GM23338 (cell line): ENCODE data around the gene SLC37A2. TPM values are rescaled to one million over a fixed set of nuclear protein-coding genes. Genes with fewer than 3 reads are reported as not detected.

ENCODE experiments used
- ATAC-seq: fragments of 200-7000 bp; cut with Tn5 transposase; 3 replicates; pipeline ENCODE4 v1.9.1; 2020
- DNase-seq: peaks from one replicate; pipeline ENCODE4 v3.0.0-alpha.2; 2015; ENCODE audit warnings: low spot score
- H2AFZ ChIP-seq: fragments of 200-600 bp; sonication (generic); 2 replicates; pipeline ENCODE4 v1.8.0; 2016; ENCODE audit warnings: antibody characterized with exemption, mild to moderate bottlenecking, moderate library complexity
- H3F3A ChIP-seq: fragments of 200-600 bp; sonication (generic); replicated peaks from 2 replicates; pipeline ENCODE4 v1.8.0; 2017; ENCODE audit warnings: antibody characterized with exemption, mixed run types, low read depth
- H3K27ac ChIP-seq: fragments of 200-600 bp; sonication (generic); 2 replicates; pipeline ENCODE4 v1.6.1; 2016; ENCODE audit warnings: low read depth
- H3K27me3 ChIP-seq: fragments of 200-600 bp; sonication (generic); 2 replicates; pipeline ENCODE4 v1.8.0; 2016; ENCODE audit warnings: mild to moderate bottlenecking, mixed run types, moderate library complexity; ENCODE audit not compliant: insufficient read depth
- H3K36me3 ChIP-seq: fragments of 200-600 bp; sonication (generic); 2 replicates; pipeline ENCODE4 v1.8.0; 2016; ENCODE audit warnings: mild to moderate bottlenecking; ENCODE audit not compliant: insufficient read depth
- H3K4me1 ChIP-seq: fragments of 200-600 bp; sonication (generic); 2 replicates; pipeline ENCODE4 v1.8.0; 2016; ENCODE audit warnings: mild to moderate bottlenecking, moderate library complexity; ENCODE audit not compliant: insufficient read depth
- H3K4me2 ChIP-seq: fragments of 200-600 bp; sonication (generic); 2 replicates; pipeline ENCODE4 v1.7.1; 2017; ENCODE audit warnings: mixed run types
- H3K4me3 ChIP-seq: fragments of 200-600 bp; sonication (generic); 2 replicates; pipeline ENCODE4 v1.6.1; 2016; ENCODE audit warnings: mixed run types
- H3K79me2 ChIP-seq: fragments of 200-600 bp; sonication (generic); replicated peaks from 2 replicates; pipeline ENCODE4 v1.8.0; 2017; ENCODE audit warnings: mild to moderate bottlenecking; ENCODE audit not compliant: insufficient read depth
- H3K9me2 ChIP-seq: fragments of 200-600 bp; sonication (generic); 2 replicates; pipeline ENCODE4 v1.8.0; 2017; ENCODE audit not compliant: insufficient read depth
- H4K20me1 ChIP-seq: fragments of 200-600 bp; sonication (generic); replicated peaks from 2 replicates; pipeline ENCODE4 v1.8.0; 2017; ENCODE audit warnings: mild to moderate bottlenecking; ENCODE audit not compliant: insufficient read depth
- H3K27ac Mint-ChIP-seq: 2 replicates; pipeline ENCODE4 v1.8.0; 2020; ENCODE audit warnings: inconsistent platforms, mild to moderate bottlenecking, moderate library complexity, mixed read lengths
- H3K27me3 Mint-ChIP-seq: 3 replicates; pipeline ENCODE4 v1.8.0; 2022; ENCODE audit warnings: low read depth, mild to moderate bottlenecking, moderate library complexity, mixed read lengths, inconsistent platforms; ENCODE audit not compliant: insufficient read depth, poor library complexity
- H3K36me3 Mint-ChIP-seq: 3 replicates; pipeline ENCODE4 v1.8.0; 2021; ENCODE audit warnings: low read depth, mild to moderate bottlenecking, inconsistent platforms, moderate library complexity, mixed read lengths
- H3K4me1 Mint-ChIP-seq: 3 replicates; pipeline ENCODE4 v1.8.0; 2020; ENCODE audit warnings: mild to moderate bottlenecking, inconsistent platforms, mixed read lengths
- H3K4me3 Mint-ChIP-seq: 3 replicates; pipeline ENCODE4 v1.8.0; 2021; ENCODE audit warnings: moderate library complexity, mild to moderate bottlenecking, inconsistent platforms, mixed read lengths
- H3K9me3 Mint-ChIP-seq: 3 replicates; pipeline ENCODE4 v1.8.0; 2020; ENCODE audit warnings: moderate library complexity, mild to moderate bottlenecking, inconsistent platforms, mixed read lengths
- CREB1 ChIP-seq: fragments of 250-450 bp; sonication (Bioruptor Pico); IDR thresholded peaks from 2 replicates; pipeline ENCODE4 v1.5.0; 2020; ENCODE audit warnings: low read depth, mild to moderate bottlenecking, moderate library complexity
- CTCF ChIP-seq, 2 experiments: fragments of 200-600 bp in 1 of 2; sonication (generic) in 1 of 2; conservative IDR thresholded peaks; 2 replicates each; pipeline versions ENCODE4 v1.5.1 to v1.6.1; 2016 to 2017; ENCODE audit warnings: antibody characterized with exemption in 2 of 2, low read depth in 2 of 2, mild to moderate bottlenecking in 2 of 2, moderate library complexity in 1 of 2
- ETS1 ChIP-seq: IDR thresholded peaks from 2 replicates; pipeline ENCODE4 v1.6.1; 2016; ENCODE audit warnings: antibody characterized with exemption
- EZH2 ChIP-seq: fragments of 200-600 bp; sonication (generic); IDR thresholded peaks from one replicate; pipeline ENCODE4 v1.8.0; 2017; ENCODE audit warnings: antibody characterized with exemption, mild to moderate bottlenecking, low read depth; ENCODE audit not compliant: unreplicated experiment
- EZH2phosphoT487 ChIP-seq: fragments of 200-600 bp; sonication (generic); IDR thresholded peaks from one replicate; pipeline ENCODE4 v1.8.1; 2018; ENCODE audit warnings: antibody characterized with exemption; ENCODE audit not compliant: unreplicated experiment
- JUNB ChIP-seq: IDR thresholded peaks from one replicate; pipeline ENCODE4 v1.6.1; 2016; ENCODE audit warnings: antibody characterized with exemption; ENCODE audit not compliant: unreplicated experiment
- NANOG ChIP-seq: IDR thresholded peaks from 2 replicates; pipeline ENCODE4 v1.6.1; 2016; ENCODE audit warnings: antibody characterized with exemption, borderline replicate concordance
- POLR2AphosphoS5 ChIP-seq: IDR thresholded peaks from 2 replicates; pipeline ENCODE4 v1.6.1; 2016; ENCODE audit warnings: antibody characterized with exemption, low read depth
- STAT1 ChIP-seq: IDR thresholded peaks from one replicate; pipeline ENCODE4 v1.6.1; 2016; ENCODE audit warnings: antibody characterized with exemption; ENCODE audit not compliant: unreplicated experiment
- ZNF114 ChIP-seq: fragments of 250-450 bp; sonication (Bioruptor Pico); IDR thresholded peaks from 2 replicates; pipeline ENCODE4 v1.5.0; 2020; ENCODE audit warnings: mild to moderate bottlenecking, moderate library complexity
- ZNF331 ChIP-seq: fragments of 250-450 bp; sonication (Bioruptor Pico); IDR thresholded peaks from 2 replicates; pipeline ENCODE4 v1.5.0; 2020; ENCODE audit warnings: low read depth, mild to moderate bottlenecking, moderate library complexity
- polyA plus RNA-seq: library from polyadenylated mRNA; unstranded; fragments of >200 nt; fragmentation: Nextera tagmentation; extraction: Ambion mirVana; gene quantifications from 2 replicates; pipeline ENCODE4 v1.2.1, GENCODE V29; 2016
- total RNA-seq: library from RNA; depleted of rRNA; stranded (reverse); fragments of >200 nt; shearing (Covaris generic); gene quantifications from 2 replicates; pipeline ENCODE4 v1.2.3, GENCODE V29; 2014
- TF ChIP-seq, protein P1 (sequence below): fragments of 250-450 bp; sonication (Bioruptor Pico); IDR thresholded peaks from 2 replicates; pipeline ENCODE4 v1.5.0; 2020; ENCODE audit warnings: mild to moderate bottlenecking, moderate library complexity
- TF ChIP-seq, protein P2 (sequence below): IDR thresholded peaks from one replicate; pipeline ENCODE4 v1.6.1; 2018; ENCODE audit warnings: antibody characterized with exemption; ENCODE audit not compliant: unreplicated experiment

Gene SLC37A2
- total and polyA plus RNA-seq, 2 experiments from 2014 or later = 0.40 to 1.6 TPM

GRCh38 chr11:125016413-125016812 lies 46.7 kb upstream of the SLC37A2 start:
- Mint-ChIP-seq H3K4me1 (no peaks in the 10 kb centered on the region), H3K9me3 (no peaks in the 10 kb centered on the region), H3K36me3 (no peaks in the 10 kb centered on the region), H3K27ac (no peak overlapping the region), H3K27me3 (no peaks in the 10 kb centered on the region), H3K4me3 (no peak overlapping the region)
- Histone ChIP-seq H4K20me1 (no peaks in the 10 kb centered on the region), H3K27ac (no peak overlapping the region), H3K4me3 (no peak overlapping the region), H3K9me2 (no peaks in the 10 kb centered on the region), H2AFZ (no peak overlapping the region), H3K36me3 (no peaks in the 10 kb centered on the region), H3K4me2 (no peak overlapping the region), H3K79me2 (no peaks in the 10 kb centered on the region), H3K4me1 (no peaks in the 10 kb centered on the region), H3K27me3 (no peaks in the 10 kb centered on the region), H3F3A (no peaks in the 10 kb centered on the region)
- DNase-seq (no peak), ATAC-seq (no peak)
- TF ChIP-seq POLR2AphosphoS5 = no peak
- TF ChIP-seq STAT1 = no peak
- TF ChIP-seq, protein P1, sequence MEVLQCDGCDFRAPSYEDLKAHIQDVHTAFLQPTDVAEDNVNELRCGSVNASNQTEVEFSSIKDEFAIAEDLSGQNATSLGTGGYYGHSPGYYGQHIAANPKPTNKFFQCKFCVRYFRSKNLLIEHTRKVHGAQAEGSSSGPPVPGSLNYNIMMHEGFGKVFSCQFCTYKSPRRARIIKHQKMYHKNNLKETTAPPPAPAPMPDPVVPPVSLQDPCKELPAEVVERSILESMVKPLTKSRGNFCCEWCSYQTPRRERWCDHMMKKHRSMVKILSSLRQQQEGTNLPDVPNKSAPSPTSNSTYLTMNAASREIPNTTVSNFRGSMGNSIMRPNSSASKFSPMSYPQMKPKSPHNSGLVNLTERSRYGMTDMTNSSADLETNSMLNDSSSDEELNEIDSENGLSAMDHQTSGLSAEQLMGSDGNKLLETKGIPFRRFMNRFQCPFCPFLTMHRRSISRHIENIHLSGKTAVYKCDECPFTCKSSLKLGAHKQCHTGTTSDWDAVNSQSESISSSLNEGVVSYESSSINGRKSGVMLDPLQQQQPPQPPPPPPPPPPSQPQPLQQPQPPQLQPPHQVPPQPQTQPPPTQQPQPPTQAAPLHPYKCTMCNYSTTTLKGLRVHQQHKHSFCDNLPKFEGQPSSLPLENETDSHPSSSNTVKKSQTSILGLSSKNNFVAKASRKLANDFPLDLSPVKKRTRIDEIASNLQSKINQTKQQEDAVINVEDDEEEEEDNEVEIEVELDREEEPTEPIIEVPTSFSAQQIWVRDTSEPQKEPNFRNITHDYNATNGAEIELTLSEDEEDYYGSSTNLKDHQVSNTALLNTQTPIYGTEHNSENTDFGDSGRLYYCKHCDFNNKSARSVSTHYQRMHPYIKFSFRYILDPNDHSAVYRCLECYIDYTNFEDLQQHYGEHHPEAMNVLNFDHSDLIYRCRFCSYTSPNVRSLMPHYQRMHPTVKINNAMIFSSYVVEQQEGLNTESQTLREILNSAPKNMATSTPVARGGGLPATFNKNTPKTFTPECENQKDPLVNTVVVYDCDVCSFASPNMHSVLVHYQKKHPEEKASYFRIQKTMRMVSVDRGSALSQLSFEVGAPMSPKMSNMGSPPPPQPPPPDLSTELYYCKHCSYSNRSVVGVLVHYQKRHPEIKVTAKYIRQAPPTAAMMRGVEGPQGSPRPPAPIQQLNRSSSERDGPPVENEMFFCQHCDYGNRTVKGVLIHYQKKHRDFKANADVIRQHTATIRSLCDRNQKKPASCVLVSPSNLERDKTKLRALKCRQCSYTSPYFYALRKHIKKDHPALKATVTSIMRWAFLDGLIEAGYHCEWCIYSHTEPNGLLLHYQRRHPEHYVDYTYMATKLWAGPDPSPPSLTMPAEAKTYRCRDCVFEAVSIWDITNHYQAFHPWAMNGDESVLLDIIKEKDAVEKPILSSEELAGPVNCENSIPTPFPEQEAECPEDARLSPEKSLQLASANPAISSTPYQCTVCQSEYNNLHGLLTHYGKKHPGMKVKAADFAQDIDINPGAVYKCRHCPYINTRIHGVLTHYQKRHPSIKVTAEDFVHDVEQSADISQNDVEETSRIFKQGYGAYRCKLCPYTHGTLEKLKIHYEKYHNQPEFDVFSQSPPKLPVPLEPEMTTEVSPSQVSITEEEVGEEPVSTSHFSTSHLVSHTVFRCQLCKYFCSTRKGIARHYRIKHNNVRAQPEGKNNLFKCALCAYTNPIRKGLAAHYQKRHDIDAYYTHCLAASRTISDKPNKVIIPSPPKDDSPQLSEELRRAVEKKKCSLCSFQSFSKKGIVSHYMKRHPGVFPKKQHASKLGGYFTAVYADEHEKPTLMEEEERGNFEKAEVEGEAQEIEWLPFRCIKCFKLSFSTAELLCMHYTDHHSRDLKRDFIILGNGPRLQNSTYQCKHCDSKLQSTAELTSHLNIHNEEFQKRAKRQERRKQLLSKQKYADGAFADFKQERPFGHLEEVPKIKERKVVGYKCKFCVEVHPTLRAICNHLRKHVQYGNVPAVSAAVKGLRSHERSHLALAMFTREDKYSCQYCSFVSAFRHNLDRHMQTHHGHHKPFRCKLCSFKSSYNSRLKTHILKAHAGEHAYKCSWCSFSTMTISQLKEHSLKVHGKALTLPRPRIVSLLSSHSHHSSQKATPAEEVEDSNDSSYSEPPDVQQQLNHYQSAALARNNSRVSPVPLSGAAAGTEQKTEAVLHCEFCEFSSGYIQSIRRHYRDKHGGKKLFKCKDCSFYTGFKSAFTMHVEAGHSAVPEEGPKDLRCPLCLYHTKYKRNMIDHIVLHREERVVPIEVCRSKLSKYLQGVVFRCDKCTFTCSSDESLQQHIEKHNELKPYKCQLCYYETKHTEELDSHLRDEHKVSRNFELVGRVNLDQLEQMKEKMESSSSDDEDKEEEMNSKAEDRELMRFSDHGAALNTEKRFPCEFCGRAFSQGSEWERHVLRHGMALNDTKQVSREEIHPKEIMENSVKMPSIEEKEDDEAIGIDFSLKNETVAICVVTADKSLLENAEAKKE (CRISPR knock-in tag) = no peak
- TF ChIP-seq NANOG = no peak
- no peak for TF ChIP-seq EZH2
- TF ChIP-seq, protein P2, sequence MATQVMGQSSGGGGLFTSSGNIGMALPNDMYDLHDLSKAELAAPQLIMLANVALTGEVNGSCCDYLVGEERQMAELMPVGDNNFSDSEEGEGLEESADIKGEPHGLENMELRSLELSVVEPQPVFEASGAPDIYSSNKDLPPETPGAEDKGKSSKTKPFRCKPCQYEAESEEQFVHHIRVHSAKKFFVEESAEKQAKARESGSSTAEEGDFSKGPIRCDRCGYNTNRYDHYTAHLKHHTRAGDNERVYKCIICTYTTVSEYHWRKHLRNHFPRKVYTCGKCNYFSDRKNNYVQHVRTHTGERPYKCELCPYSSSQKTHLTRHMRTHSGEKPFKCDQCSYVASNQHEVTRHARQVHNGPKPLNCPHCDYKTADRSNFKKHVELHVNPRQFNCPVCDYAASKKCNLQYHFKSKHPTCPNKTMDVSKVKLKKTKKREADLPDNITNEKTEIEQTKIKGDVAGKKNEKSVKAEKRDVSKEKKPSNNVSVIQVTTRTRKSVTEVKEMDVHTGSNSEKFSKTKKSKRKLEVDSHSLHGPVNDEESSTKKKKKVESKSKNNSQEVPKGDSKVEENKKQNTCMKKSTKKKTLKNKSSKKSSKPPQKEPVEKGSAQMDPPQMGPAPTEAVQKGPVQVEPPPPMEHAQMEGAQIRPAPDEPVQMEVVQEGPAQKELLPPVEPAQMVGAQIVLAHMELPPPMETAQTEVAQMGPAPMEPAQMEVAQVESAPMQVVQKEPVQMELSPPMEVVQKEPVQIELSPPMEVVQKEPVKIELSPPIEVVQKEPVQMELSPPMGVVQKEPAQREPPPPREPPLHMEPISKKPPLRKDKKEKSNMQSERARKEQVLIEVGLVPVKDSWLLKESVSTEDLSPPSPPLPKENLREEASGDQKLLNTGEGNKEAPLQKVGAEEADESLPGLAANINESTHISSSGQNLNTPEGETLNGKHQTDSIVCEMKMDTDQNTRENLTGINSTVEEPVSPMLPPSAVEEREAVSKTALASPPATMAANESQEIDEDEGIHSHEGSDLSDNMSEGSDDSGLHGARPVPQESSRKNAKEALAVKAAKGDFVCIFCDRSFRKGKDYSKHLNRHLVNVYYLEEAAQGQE = no peak
- TF ChIP-seq ZNF331 = no peak
- no peak for TF ChIP-seq EZH2phosphoT487
- TF ChIP-seq CREB1 (CRISPR knock-in tag) = no peak
- TF ChIP-seq ETS1 = no peak
- no peak for TF ChIP-seq ZNF114 (CRISPR knock-in tag)
- no peak for TF ChIP-seq CTCF (conservative IDR thresholded peaks at IDR 0.05; ENCODE audit: low read depth in 2 of 2)
- TF ChIP-seq JUNB = no peak
